PC-3 (cell line): ENCODE results near the gene ZC4H2. TPM values are rescaled to one million over a fixed set of nuclear protein-coding genes. Genes with fewer than 3 reads are reported as not detected.
A peak's percentile ranks its signal among the peaks of the same experiment; 100 is the strongest.
"Not testable (repeated sequence)": the region's sequence is repeated elsewhere in the genome, so short reads cannot be mapped to it uniquely, and the experiment has no call there.

Experiments used
- ATAC-seq: fragments of 200-7000 bp; cut with Tn5 transposase; 2 replicates; pipeline ENCODE4 v1.9.1; 2020; ENCODE audit warnings: mild to moderate bottlenecking, moderate library complexity
- BruUV-seq: library from RNA; stranded (reverse); fragments of 400-500 nt; replicated peaks from 2 replicates; lab custom pipeline; 2021; lab: Mats Ljungman, UMichigan
- CTCF ChIA-PET: fragments of 300-600 bp; sonication (Branson Sonifier 250); formaldehyde crosslinking; loops from one replicate; lab custom pipeline; 2022; ENCODE audit warnings: antibody characterized with exemption; lab: Charles Lee
- POLR2A ChIA-PET: fragments of 300-600 bp; sonication (Branson Sonifier 250); formaldehyde crosslinking; loops from one replicate; lab custom pipeline; 2022; ENCODE audit warnings: antibody characterized with exemption; ENCODE audit not compliant: unreplicated experiment; lab: Charles Lee
- DNase-seq: peaks from one replicate; pipeline ENCODE4 v3.0.0-alpha.2; 2015
- H2AFZ ChIP-seq: fragments of 300-600 bp; sonication (generic); 2 replicates; pipeline ENCODE4 v1.6.0; 2016; ENCODE audit warnings: antibody characterized with exemption, low read length
- H3F3A ChIP-seq: fragments of 300-600 bp; sonication (generic); one replicate; pipeline ENCODE4 v1.6.0; 2017; ENCODE audit warnings: antibody characterized with exemption, low read length, control low read depth, mild to moderate bottlenecking; ENCODE audit not compliant: unreplicated experiment
- H3K27ac ChIP-seq: fragments of 300-600 bp; sonication (generic); 2 replicates; pipeline ENCODE4 v1.5.1; 2016; ENCODE audit warnings: mild to moderate bottlenecking, low read length
- H3K27me3 ChIP-seq: fragments of 300-600 bp; sonication (generic); 2 replicates; pipeline ENCODE4 v1.6.1; 2016; ENCODE audit warnings: low read length, mixed read lengths
- H3K36me3 ChIP-seq: fragments of 300-600 bp; sonication (generic); 2 replicates; pipeline ENCODE4 v1.6.1; 2016; ENCODE audit warnings: low read depth, mixed run types, low read length, mixed read lengths
- H3K4me1 ChIP-seq: fragments of 300-600 bp; sonication (generic); 2 replicates; pipeline ENCODE4 v1.5.1; 2016; ENCODE audit warnings: low read length; ENCODE audit not compliant: insufficient read depth
- H3K4me2 ChIP-seq: fragments of 300-600 bp; sonication (generic); 2 replicates; pipeline ENCODE4 v1.6.0; 2016; ENCODE audit warnings: low read length
- H3K4me3 ChIP-seq: fragments of 300-600 bp; sonication (generic); 2 replicates; pipeline ENCODE4 v1.5.1; 2016; ENCODE audit warnings: mild to moderate bottlenecking, low read length, mixed read lengths
- H3K79me2 ChIP-seq: fragments of 300-600 bp; sonication (generic); 2 replicates; pipeline ENCODE4 v1.6.1; 2017; ENCODE audit warnings: low read length, mixed read lengths
- H3K9ac ChIP-seq: fragments of 300-600 bp; sonication (generic); 2 replicates; pipeline ENCODE4 v1.6.0; 2016; ENCODE audit warnings: mild to moderate bottlenecking, low read length
- H3K9me2 ChIP-seq: fragments of 300-600 bp; sonication (generic); replicated peaks from 2 replicates; pipeline ENCODE4 v1.6.1; 2016; ENCODE audit warnings: mixed run types, low read length, mixed read lengths
- H3K9me3 ChIP-seq: fragments of 300-600 bp; sonication (generic); 2 replicates; pipeline ENCODE4 v1.6.1; 2016; ENCODE audit warnings: low read length, mixed read lengths
- H4K20me1 ChIP-seq: fragments of 300-600 bp; sonication (generic); 2 replicates; pipeline ENCODE4 v1.6.1; 2016; ENCODE audit warnings: low read length, mixed read lengths
- CTCF ChIP-seq: fragments of 300-600 bp; sonication (generic); conservative IDR thresholded peaks from 2 replicates; pipeline ENCODE4 v1.5.1; 2017; ENCODE audit warnings: antibody characterized with exemption, low read depth, mild to moderate bottlenecking, low read length
- EZH2 ChIP-seq: fragments of 300-600 bp; sonication (generic); IDR thresholded peaks from one replicate; pipeline ENCODE4 v1.6.1; 2017; ENCODE audit warnings: antibody characterized with exemption, mild to moderate bottlenecking, low read length; ENCODE audit not compliant: unreplicated experiment
- EZH2phosphoT487 ChIP-seq: fragments of 300-600 bp; sonication (generic); IDR thresholded peaks from 2 replicates; pipeline ENCODE4 v1.6.1; 2018; ENCODE audit warnings: mild to moderate bottlenecking, antibody characterized with exemption, low read length, borderline replicate concordance
- intact Hi-C: fragments of 100-400 bp; cut with micrococcal nuclease; formaldehyde crosslinking; loops from 2 replicates; pipeline ENCODE4 v1.9.0; 2023
- total RNA-seq: library from RNA; depleted of rRNA; stranded (reverse); fragments of >200 nt; gene quantifications from 2 replicates; pipeline ENCODE4 v1.2.3, GENCODE V29; 2014

ZC4H2 gene
- total RNA-seq, 1 experiment from 2014 or later = 11.8 TPM

DNA sequence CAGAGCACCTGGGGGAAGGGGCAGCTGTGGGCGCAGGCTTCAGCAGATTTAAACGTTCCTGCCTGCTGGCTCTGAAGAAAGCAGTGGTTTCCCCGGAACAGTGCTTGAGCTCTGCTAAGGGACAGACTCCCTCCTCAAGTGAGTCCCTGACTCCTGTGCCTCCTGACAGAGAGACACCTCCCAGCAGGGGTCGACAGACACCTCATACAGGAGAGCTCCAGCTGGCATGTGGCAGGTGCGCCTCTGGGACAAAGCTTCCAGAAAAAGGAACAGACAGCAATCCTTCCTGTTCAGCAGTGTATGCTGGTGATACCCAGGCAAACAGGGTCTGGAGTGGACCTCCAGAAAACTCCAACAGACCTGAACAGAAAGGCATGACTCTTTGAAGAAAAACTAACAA lies 68.1 kb downstream of the ZC4H2 start:
- intact Hi-C loops = no loop called here
- Histone ChIP-seq H3K27me3 (no peaks in the 10 kb centered on the region), H2AFZ (no peak overlapping the region), H3K79me2 (no peaks in the 10 kb centered on the region), H3K4me2 (no peak overlapping the region), H3K4me1 (no peaks in the 10 kb centered on the region), H3K9me2 (no peaks in the 10 kb centered on the region), H4K20me1 (no peaks in the 10 kb centered on the region), H3K9ac (no peak overlapping the region), H3K36me3 (no peaks in the 10 kb centered on the region), H3K4me3 (no peak overlapping the region), H3K27ac (no peak overlapping the region), H3F3A (no peaks in the 10 kb centered on the region), H3K9me3 (no peaks in the 10 kb centered on the region)
- BruUV-seq = no TSS peak
- no peak for ATAC-seq
- no peak for DNase-seq
- ChIA-PET CTCF (no interaction called here), POLR2A (no interaction called here)
- no peak for TF ChIP-seq EZH2
- no peak for TF ChIP-seq CTCF
- no peak for TF ChIP-seq EZH2phosphoT487

GRCh38 chrX:64894454-64895038 lies 81.7 kb downstream of the ZC4H2 start:
- no peaks in the 10 kb centered on the region for H3K4me1 ChIP-seq
- H3K27ac ChIP-seq = no peak overlapping the region
- no peak overlapping the region for H3K4me3 ChIP-seq
- H3F3A ChIP-seq = no peaks in the 10 kb centered on the region
- H4K20me1 ChIP-seq = no peaks in the 10 kb centered on the region
- no peak overlapping the region for H3K4me2 ChIP-seq
- ChIA-PET POLR2A (no interaction called here), CTCF (no interaction called here)
- H2AFZ ChIP-seq = no peak overlapping the region
- H3K79me2 ChIP-seq = no peaks in the 10 kb centered on the region
- TF ChIP-seq CTCF = peak; percentile 82
- TF ChIP-seq EZH2phosphoT487 = no peak
- no peak for TF ChIP-seq EZH2
- intact Hi-C loops = loop anchor here (1.0 to 2.0 kb wide), 4 partner anchors 140 to 557 kb away; partner anchors contain the start of gene ZC3H12B
- H3K36me3 ChIP-seq = no peaks in the 10 kb centered on the region; the same call in 1 of the 2 replicates
- H3K9me2 ChIP-seq = no peaks in the 10 kb centered on the region
- no peaks in the 10 kb centered on the region for H3K9me3 ChIP-seq
- BruUV-seq = no TSS peak
- ATAC-seq (peak; percentile 89), DNase-seq (peak; percentile 64)
- no peak overlapping the region for H3K9ac ChIP-seq
- no peaks in the 10 kb centered on the region for H3K27me3 ChIP-seq

GRCh38 chrX:64885850-64886249 lies 90.4 kb downstream of the ZC4H2 start:
- Histone ChIP-seq H3K27me3 (no peaks in the 10 kb centered on the region), H3K9ac (no peak overlapping the region), H3K9me3 (no peaks in the 10 kb centered on the region), H2AFZ (no peak overlapping the region), H3K4me2 (no peak overlapping the region), H4K20me1 (no peaks in the 10 kb centered on the region), H3K79me2 (no peaks in the 10 kb centered on the region), H3K9me2 (no peaks in the 10 kb centered on the region), H3K4me1 (no peaks in the 10 kb centered on the region), H3F3A (no peaks in the 10 kb centered on the region), H3K36me3 (no peaks in the 10 kb centered on the region), H3K4me3 (no peak overlapping the region), H3K27ac (no peak overlapping the region)
- peak; percentile 14 for DNase-seq
- ATAC-seq = no peak
- intact Hi-C loops = no loop called here
- TF ChIP-seq CTCF (peak; percentile 48), EZH2 (no peak), EZH2phosphoT487 (no peak)
- BruUV-seq = no TSS peak
- CTCF ChIA-PET = no interaction called here
- POLR2A ChIA-PET = no interaction called here

GRCh38 chrX:64878709-64879108 lies 97.5 kb downstream of the ZC4H2 start:
- H3K27me3 ChIP-seq, H3K27ac ChIP-seq, H3K4me1 ChIP-seq, ATAC-seq, H3K9me2 ChIP-seq, H3K4me2 ChIP-seq, CTCF ChIA-PET, H3K9me3 ChIP-seq, DNase-seq, intact Hi-C loops, BruUV-seq, H2AFZ ChIP-seq, H3K36me3 ChIP-seq, H3F3A ChIP-seq, H4K20me1 ChIP-seq, H3K4me3 ChIP-seq, H3K79me2 ChIP-seq, H3K9ac ChIP-seq, POLR2A ChIA-PET: not testable (repeated sequence)
